ENCODE results near the gene PLA2G3. TPM values are rescaled to one million over a fixed set of nuclear protein-coding genes. Genes with fewer than 3 reads are reported as not detected.

PLA2G3 gene
- total and polyA plus RNA-seq, 2 of the 8 experiments (the other 6 are each of a cell fraction or from before 2014, with no cell fraction given) = 18.1 to 25.9 TPM

DNA sequence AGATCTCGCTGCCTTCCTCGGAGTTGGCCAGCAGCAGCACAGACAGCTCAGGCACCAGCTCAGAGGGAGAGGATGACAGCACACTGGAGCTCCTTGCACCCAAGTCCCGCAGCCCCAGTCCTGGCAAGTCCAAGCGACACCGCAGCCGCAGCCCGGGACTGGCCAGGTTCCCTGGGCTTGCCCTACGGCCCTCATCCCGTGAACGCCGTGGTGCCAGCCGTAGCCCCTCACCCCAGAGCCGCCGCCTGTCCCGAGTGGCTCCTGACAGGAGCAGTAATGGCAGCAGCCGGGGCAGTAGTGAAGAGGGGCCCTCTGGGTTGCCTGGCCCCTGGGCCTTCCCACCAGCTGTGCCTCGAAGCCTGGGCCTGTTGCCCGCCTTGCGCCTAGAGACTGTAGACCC is 6.4 kb downstream of the PLA2G3 start:
- Histone ChIP-seq H3K9me3 (ENCODE audit: insufficient read depth in 2 of 2, low read depth in 1 of 2, low read length in 1 of 2) (no peaks in the 10 kb centered on the region), H2BK15ac (ENCODE audit: low read length) (no peak overlapping the region), H3K4me1 (replicated peaks in 1 of 4; ENCODE audit: control insufficient read depth in 3 of 4, insufficient read depth in 4 of 4, low read length in 3 of 4) (peaks cover 2 to 8% (median 7%) of the 10 kb centered on the region in 4 experiments; a peak in 6 of 7 replicates), H3K27me3 (replicated peaks in 1 of 4; ENCODE audit: control insufficient read depth in 3 of 4, extremely low read depth in 1 of 4, insufficient read depth in 3 of 4, low read length in 3 of 4) (no peaks in the 10 kb centered on the region), H3K4me3 (ENCODE audit: extremely low read depth in 1 of 4, insufficient read depth in 2 of 4, low read depth in 3 of 4, low read length in 4 of 4) (no peak overlapping the region), H2BK5ac (ENCODE audit: low read depth, low read length) (no peak overlapping the region), H2BK120ac (replicated peaks; ENCODE audit: low read depth, low read length) (no peak overlapping the region), H4K20me1 (replicated peaks in 1 of 2; ENCODE audit: control insufficient read depth in 1 of 2, insufficient read depth in 2 of 2, low read length in 2 of 2) (peaks cover 4 to 21% of the 10 kb centered on the region in 2 experiments), H3K23ac (ENCODE audit: insufficient read length) (no peak overlapping the region), H3K27ac (ENCODE audit: low read depth, low read length) (no peak overlapping the region), H3K14ac (ENCODE audit: insufficient read length) (no peak overlapping the region), H3K9ac (replicated peaks in 1 of 4; ENCODE audit: extremely low read depth in 1 of 4, low read depth in 3 of 4, low read length in 3 of 4) (no peak overlapping the region), H3K18ac (ENCODE audit: extremely low read depth, low read length) (no peak overlapping the region), H3K56ac (replicated peaks; ENCODE audit: insufficient read length, low read depth, low read length) (no peak overlapping the region), H3K4ac (replicated peaks; ENCODE audit: insufficient read length, low read depth, low read length) (no peak overlapping the region), H2AK5ac (ENCODE audit: low read depth, low read length) (no peak overlapping the region), H3K4me2 (ENCODE audit: insufficient read depth in 1 of 2, low read depth in 2 of 2, low read length in 2 of 2) (no peak overlapping the region), H3K79me1 (ENCODE audit: low read depth, low read length) (peaks cover 4% of the 10 kb centered on the region; the same call in 1 of the 2 replicates), H2AFZ (ENCODE audit: low read length) (no peak overlapping the region), H4K5ac (ENCODE audit: insufficient read length, low read depth, low read length) (no peak overlapping the region), H4K8ac (ENCODE audit: extremely low read depth, insufficient read depth, low read length) (no peak overlapping the region), H2BK20ac (ENCODE audit: low read length) (no peak overlapping the region), H3K23me2 (ENCODE audit: low read depth, low read length) (no peaks in the 10 kb centered on the region; the same call in 1 of the 2 replicates), H4K91ac (replicated peaks; ENCODE audit: insufficient read length, low read length) (no peak overlapping the region), H3K36me3 (ENCODE audit: control insufficient read depth in 2 of 4, insufficient read depth in 4 of 4, low read length in 3 of 4) (peaks cover 10 to 29% (median 18%) of the 10 kb centered on the region in 4 experiments; a peak in 7 of 8 replicates), H3K79me2 (ENCODE audit: control insufficient read depth in 1 of 2, insufficient read depth in 2 of 2, low read length in 2 of 2) (peaks cover 0 to 10% of the 10 kb centered on the region in 2 experiments; a peak in 3 of 4 replicates), H2BK12ac (ENCODE audit: low read depth, low read length) (no peak overlapping the region)
- ChIA-PET POLR2A (ENCODE audit: partially characterized antibody) (no interaction called here), CTCF (ENCODE audit: partially characterized antibody) (interaction anchor here (0.7 to 2.5 kb wide), 3 partner anchors 26 to 40 kb away, joined by 3 to 15 read pairs (median 3); partner anchors contain the start of gene SELENOM)
- FAIRE-seq (no peak), DNase-seq (ENCODE audit: low read depth in 1 of 2, low spot score in 2 of 2) (no peak)
- no peak for TF ChIP-seq SUZ12 (IDR thresholded peaks at IDR 0.05; ENCODE audit: low read length)
- whole genome bisulfite sequencing, 2 experiments (ENCODE audit: extremely low coverage in 1 of 2, insufficient coverage in 1 of 2, insufficient read length in 1 of 2, insufficient replicate concordance in 2 of 2, low coverage in 1 of 2, low lambda C conversion rate in 2 of 2, missing lambda C conversion rate in 1 of 2) = 95% methylated on average over 15 of the region's 19 CpGs; no CpG with 5 or more reads in 1 of the 2 experiments

Data from H1 (cell line).